Liver (tissue), 9 donors: ENCODE data around the gene FAAH2. TPM values are rescaled to one million over a fixed set of nuclear protein-coding genes. Genes with fewer than 3 reads are reported as not detected.
A peak's percentile ranks its signal among the peaks of the same experiment; 100 is the strongest.

ENCODE experiments used
- DNase-seq: peaks from one replicate; pipeline ENCODE4 v3.0.0-alpha.2; 2017; ENCODE audit warnings: low spot score
- H3K27ac ChIP-seq, 2 donors: one replicate each; pipeline ENCODE4 v1.7.0; 2013; ENCODE audit warnings: inconsistent platforms in 2 of 2, low read length in 2 of 2, control low read depth in 1 of 2, low read depth in 1 of 2, mild to moderate bottlenecking in 1 of 2
- H3K27me3 ChIP-seq, 4 donors: one replicate each; pipeline versions ENCODE4 v1.6.1 to v1.7.0; 2013; ENCODE audit warnings: low read length in 3 of 4, inconsistent platforms in 1 of 4, mild to moderate bottlenecking in 1 of 4, moderate library complexity in 1 of 4; ENCODE audit not compliant: control insufficient read depth in 4 of 4, insufficient read depth in 4 of 4
- H3K36me3 ChIP-seq, 4 donors: one replicate each; pipeline versions ENCODE4 v1.6.1 to v1.7.0; 2013; ENCODE audit warnings: low read length in 3 of 4, mild to moderate bottlenecking in 3 of 4, low read depth in 1 of 4, moderate library complexity in 1 of 4; ENCODE audit not compliant: control insufficient read depth in 4 of 4, insufficient read depth in 3 of 4
- H3K4me1 ChIP-seq, 4 donors: one replicate each; pipeline versions ENCODE4 v1.6.1 to v1.7.0; 2013; ENCODE audit warnings: low read length in 3 of 4, mild to moderate bottlenecking in 3 of 4, moderate library complexity in 1 of 4; ENCODE audit not compliant: control insufficient read depth in 4 of 4, insufficient read depth in 4 of 4
- H3K4me3 ChIP-seq, 3 donors: one replicate each; pipeline versions ENCODE4 v1.6.1 to v1.7.0; 2013; ENCODE audit warnings: low read length in 3 of 3, control low read depth in 1 of 3, low read depth in 1 of 3, mild to moderate bottlenecking in 1 of 3
- H3K9ac ChIP-seq, 2 donors: one replicate each; pipeline ENCODE4 v1.7.0; 2013; ENCODE audit warnings: low read length in 2 of 2, mild to moderate bottlenecking in 2 of 2, moderate library complexity in 2 of 2, control low read depth in 1 of 2, low read depth in 1 of 2
- H3K9me3 ChIP-seq, 4 donors: one replicate each; pipeline versions ENCODE4 v1.6.1 to v1.7.0; 2013; ENCODE audit warnings: low read length in 3 of 4; ENCODE audit not compliant: control insufficient read depth in 4 of 4
- EGR1 ChIP-seq, 2 donors: IDR thresholded peaks; 2 replicates each; pipeline ENCODE4 v1.6.1; 2016 to 2018; ENCODE audit warnings: antibody characterized with exemption in 2 of 2, low read depth in 2 of 2
- FOXA1 ChIP-seq: IDR thresholded peaks from 2 replicates; pipeline ENCODE4 v1.6.1; 2016; ENCODE audit warnings: antibody characterized with exemption
- FOXA2 ChIP-seq: IDR thresholded peaks from 2 replicates; pipeline ENCODE4 v1.6.1; 2016; ENCODE audit warnings: antibody characterized with exemption
- GABPA ChIP-seq, 2 donors: IDR thresholded peaks in 1 of 2; conservative IDR thresholded peaks in 1 of 2; 2 replicates each; pipeline ENCODE4 v1.6.1; 2016; ENCODE audit warnings: antibody characterized with exemption in 2 of 2, mild to moderate bottlenecking in 1 of 2, moderate library complexity in 1 of 2
- HNF4A ChIP-seq, 2 donors: conservative IDR thresholded peaks; 2 replicates each; pipeline ENCODE4 v1.6.1; 2016; ENCODE audit warnings: antibody characterized with exemption in 2 of 2, mild to moderate bottlenecking in 2 of 2
- HNF4G ChIP-seq: IDR thresholded peaks from 2 replicates; pipeline ENCODE4 v1.6.1; 2016; ENCODE audit warnings: antibody characterized with exemption
- JUND ChIP-seq, 2 donors: IDR thresholded peaks; 2 replicates each; pipeline ENCODE4 v1.6.1; 2016; ENCODE audit warnings: antibody characterized with exemption in 2 of 2
- MAX ChIP-seq: IDR thresholded peaks from 2 replicates; pipeline ENCODE4 v1.6.1; 2016; ENCODE audit warnings: antibody characterized with exemption
- NR2F2 ChIP-seq: IDR thresholded peaks from 2 replicates; pipeline ENCODE4 v1.6.1; 2016; ENCODE audit warnings: antibody characterized with exemption
- RAD21 ChIP-seq, 2 donors: IDR thresholded peaks; 2 replicates each; pipeline ENCODE4 v1.6.1; 2016; ENCODE audit warnings: antibody characterized with exemption in 2 of 2, mild to moderate bottlenecking in 2 of 2
- REST ChIP-seq: IDR thresholded peaks from 2 replicates; pipeline ENCODE4 v1.6.1; 2016; ENCODE audit warnings: antibody characterized with exemption, mild to moderate bottlenecking
- RXRA ChIP-seq, 2 donors: IDR thresholded peaks; 2 replicates each; pipeline ENCODE4 v1.6.1; 2017 to 2018; ENCODE audit warnings: antibody characterized with exemption in 2 of 2, mild to moderate bottlenecking in 1 of 2
- SP1 ChIP-seq: IDR thresholded peaks from 2 replicates; pipeline ENCODE4 v1.6.1; 2018; ENCODE audit warnings: antibody characterized with exemption, mild to moderate bottlenecking
- TAF1 ChIP-seq: conservative IDR thresholded peaks from 2 replicates; pipeline ENCODE4 v1.6.1; 2016; ENCODE audit warnings: antibody characterized with exemption, mild to moderate bottlenecking
- YY1 ChIP-seq: IDR thresholded peaks from 2 replicates; pipeline ENCODE4 v1.6.1; 2016; ENCODE audit warnings: antibody characterized with exemption, mild to moderate bottlenecking
- ZBTB33 ChIP-seq: IDR thresholded peaks from 2 replicates; pipeline ENCODE4 v1.6.1; 2016; ENCODE audit warnings: antibody characterized with exemption
- WGBS: extraction: QIAGEN DNeasy Blood & Tissue Kit; methylation state at CpG from one replicate; pipeline ENCODE4 v1.1.7; 2013; 5-methylcytosine and 5-hydroxymethylcytosine counted together
- polyA plus RNA-seq, 2 donors: library from polyadenylated mRNA; stranded (reverse) in 1 of 2; unstranded in 1 of 2; fragments of 200-250 nt in 1 of 2; fragments of >200 nt in 1 of 2; fragmentation: Nextera tagmentation in 1 of 2; extraction: Ambion mirVana in 1 of 2; gene quantifications; one replicate each; pipeline versions ENCODE4 v1.2.1 to v1.2.3, GENCODE V29; 2013 to 2015
- total RNA-seq, 2 donors: library from RNA; depleted of rRNA; stranded (reverse); fragments of >200 nt; gene quantifications; one replicate each; pipeline ENCODE4 v1.2.3, GENCODE V29; 2014
- TF ChIP-seq, protein P1 (sequence below): fragments of 150-350 bp; IDR thresholded peaks from 2 replicates; pipeline ENCODE4 v1.5.1; 2017; ENCODE audit warnings: improper control_type of control experiment, low read depth, low read length; ENCODE audit not compliant: missing input control
- TF ChIP-seq, protein P2 (sequence below): IDR thresholded peaks from 2 replicates; pipeline ENCODE4 v1.6.1; 2016; ENCODE audit warnings: antibody characterized with exemption
- donor health status: healthy.
- donor health status: healthy.
- donor health status: healthy.
- donor health status: healthy.
- donor health status: healthy.

The FAAH2 gene, protein sequence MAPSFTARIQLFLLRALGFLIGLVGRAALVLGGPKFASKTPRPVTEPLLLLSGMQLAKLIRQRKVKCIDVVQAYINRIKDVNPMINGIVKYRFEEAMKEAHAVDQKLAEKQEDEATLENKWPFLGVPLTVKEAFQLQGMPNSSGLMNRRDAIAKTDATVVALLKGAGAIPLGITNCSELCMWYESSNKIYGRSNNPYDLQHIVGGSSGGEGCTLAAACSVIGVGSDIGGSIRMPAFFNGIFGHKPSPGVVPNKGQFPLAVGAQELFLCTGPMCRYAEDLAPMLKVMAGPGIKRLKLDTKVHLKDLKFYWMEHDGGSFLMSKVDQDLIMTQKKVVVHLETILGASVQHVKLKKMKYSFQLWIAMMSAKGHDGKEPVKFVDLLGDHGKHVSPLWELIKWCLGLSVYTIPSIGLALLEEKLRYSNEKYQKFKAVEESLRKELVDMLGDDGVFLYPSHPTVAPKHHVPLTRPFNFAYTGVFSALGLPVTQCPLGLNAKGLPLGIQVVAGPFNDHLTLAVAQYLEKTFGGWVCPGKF
- total RNA-seq (10 to 100 TPM in 1 of 2 donors, 1 to 10 TPM in 1; 4.0 to 13.9 TPM), polyA plus RNA-seq (1 to 10 TPM; 3.6 to 7.6 TPM)

GRCh38 chrX:57286507-57287251 lies at the start of gene FAAH2:
FAAH2 (plus strand) TSS chrX:57286706; CDS start chrX:57286826, 120 bp downstream.
- no peaks in the 10 kb centered on the region for H3K36me3 ChIP-seq
- H3K9ac ChIP-seq: peak within 1 kb of the TSS; percentile 33 to 84
- H3K27me3 ChIP-seq: no peaks in the 10 kb centered on the region
- H3K9me3 ChIP-seq: no peaks in the 10 kb centered on the region
- peak in 1 of 2 donors; percentile 16 for TF ChIP-seq RAD21 (IDR thresholded peaks at IDR 0.05)
- TF ChIP-seq, protein P1, sequence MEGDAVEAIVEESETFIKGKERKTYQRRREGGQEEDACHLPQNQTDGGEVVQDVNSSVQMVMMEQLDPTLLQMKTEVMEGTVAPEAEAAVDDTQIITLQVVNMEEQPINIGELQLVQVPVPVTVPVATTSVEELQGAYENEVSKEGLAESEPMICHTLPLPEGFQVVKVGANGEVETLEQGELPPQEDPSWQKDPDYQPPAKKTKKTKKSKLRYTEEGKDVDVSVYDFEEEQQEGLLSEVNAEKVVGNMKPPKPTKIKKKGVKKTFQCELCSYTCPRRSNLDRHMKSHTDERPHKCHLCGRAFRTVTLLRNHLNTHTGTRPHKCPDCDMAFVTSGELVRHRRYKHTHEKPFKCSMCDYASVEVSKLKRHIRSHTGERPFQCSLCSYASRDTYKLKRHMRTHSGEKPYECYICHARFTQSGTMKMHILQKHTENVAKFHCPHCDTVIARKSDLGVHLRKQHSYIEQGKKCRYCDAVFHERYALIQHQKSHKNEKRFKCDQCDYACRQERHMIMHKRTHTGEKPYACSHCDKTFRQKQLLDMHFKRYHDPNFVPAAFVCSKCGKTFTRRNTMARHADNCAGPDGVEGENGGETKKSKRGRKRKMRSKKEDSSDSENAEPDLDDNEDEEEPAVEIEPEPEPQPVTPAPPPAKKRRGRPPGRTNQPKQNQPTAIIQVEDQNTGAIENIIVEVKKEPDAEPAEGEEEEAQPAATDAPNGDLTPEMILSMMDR: peak; percentile 2
- no peak for TF ChIP-seq NR2F2
- TF ChIP-seq GABPA (IDR thresholded peaks at IDR 0.05 in 1 of 2, conservative IDR thresholded peaks at IDR 0.05 in 1 of 2): peak in 1 of 2 donors; percentile 22
- TF ChIP-seq YY1: peak; percentile 76
- TF ChIP-seq HNF4A (conservative IDR thresholded peaks at IDR 0.05): peak; percentile 40 to 61
- TF ChIP-seq TAF1: peak; percentile 60
- TF ChIP-seq MAX: peak; percentile 56
- TF ChIP-seq, protein P2, sequence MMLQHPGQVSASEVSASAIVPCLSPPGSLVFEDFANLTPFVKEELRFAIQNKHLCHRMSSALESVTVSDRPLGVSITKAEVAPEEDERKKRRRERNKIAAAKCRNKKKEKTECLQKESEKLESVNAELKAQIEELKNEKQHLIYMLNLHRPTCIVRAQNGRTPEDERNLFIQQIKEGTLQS: no peak
- no peak for TF ChIP-seq ZBTB33
- TF ChIP-seq FOXA1: peak; percentile 19
- TF ChIP-seq SP1: peak; percentile 39
- TF ChIP-seq RXRA (IDR thresholded peaks at IDR 0.05): peak; percentile 28 to 60
- peak; percentile 22 for TF ChIP-seq FOXA2
- peak in 1 of 2 donors; percentile 59 for TF ChIP-seq JUND (IDR thresholded peaks at IDR 0.05)
- TF ChIP-seq REST: peak; percentile 37
- no peak for TF ChIP-seq HNF4G
- peak; percentile 24 to 51 for TF ChIP-seq EGR1 (IDR thresholded peaks at IDR 0.05; ENCODE audit: low read depth in 2 of 2)
- peak within 1 kb of the TSS; percentile 66 to 88 for H3K27ac ChIP-seq
- peak; percentile 35 for DNase-seq
- H3K4me3 ChIP-seq: peak within 1 kb of the TSS; percentile 44 to 72 (median 58)
- no peaks in the 10 kb centered on the region for H3K4me1 ChIP-seq
- WGBS: 2% methylated on average over 22 of the region's 22 CpGs
